ENCODE measurements around the gene HSPBAP1.

GRCh38 chr3:122785231-122785630 is 8.4 kb downstream of the HSPBAP1 start:
- no peak for TF ChIP-seq CTCF (conservative IDR thresholded peaks at IDR 0.05; ENCODE audit: low read depth, low read length)
- TF ChIP-seq EZH2 (IDR thresholded peaks at IDR 0.05; ENCODE audit: borderline replicate concordance, low read depth, low read length, poor library complexity, severe bottlenecking) = no peak
